ENCODE results near the gene HCN3.
"Not testable (repeated sequence)": the region's sequence is repeated elsewhere in the genome, so short reads cannot be mapped to it uniquely, and the experiment has no call there.

HCN3 gene

DNA sequence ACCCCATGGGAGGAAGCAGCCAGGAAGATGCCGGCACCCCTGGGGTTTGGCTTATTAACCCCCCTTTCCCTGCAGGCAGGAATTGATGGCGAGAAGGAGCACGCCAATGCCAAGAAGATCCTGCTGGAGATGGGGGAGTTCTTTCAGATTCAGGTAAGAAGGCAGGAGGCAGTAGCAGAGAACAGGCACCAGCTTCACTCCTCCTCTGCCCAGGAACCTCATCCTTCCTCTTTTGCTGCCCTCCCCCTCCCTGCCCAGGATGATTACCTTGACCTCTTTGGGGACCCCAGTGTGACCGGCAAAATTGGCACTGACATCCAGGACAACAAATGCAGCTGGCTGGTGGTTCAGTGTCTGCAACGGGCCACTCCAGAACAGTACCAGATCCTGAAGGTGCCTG is 42.3 kb downstream of the HCN3 start:
- no peak for DNase-seq

DNA sequence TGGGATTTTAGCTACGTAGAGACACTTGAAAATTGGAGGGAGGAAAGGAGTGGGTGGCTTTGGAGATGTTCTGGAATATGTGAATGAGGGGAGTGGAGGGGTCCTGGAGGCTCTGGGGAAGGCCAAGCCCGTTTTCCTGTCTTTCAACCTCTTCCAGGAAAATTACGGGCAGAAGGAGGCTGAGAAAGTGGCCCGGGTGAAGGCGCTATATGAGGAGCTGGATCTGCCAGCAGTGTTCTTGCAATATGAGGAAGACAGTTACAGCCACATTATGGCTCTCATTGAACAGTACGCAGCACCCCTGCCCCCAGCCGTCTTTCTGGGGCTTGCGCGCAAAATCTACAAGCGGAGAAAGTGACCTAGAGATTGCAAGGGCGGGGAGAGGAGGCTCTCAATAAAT is 43.0 kb downstream of the HCN3 start:
- DNase-seq = no peak

DNA sequence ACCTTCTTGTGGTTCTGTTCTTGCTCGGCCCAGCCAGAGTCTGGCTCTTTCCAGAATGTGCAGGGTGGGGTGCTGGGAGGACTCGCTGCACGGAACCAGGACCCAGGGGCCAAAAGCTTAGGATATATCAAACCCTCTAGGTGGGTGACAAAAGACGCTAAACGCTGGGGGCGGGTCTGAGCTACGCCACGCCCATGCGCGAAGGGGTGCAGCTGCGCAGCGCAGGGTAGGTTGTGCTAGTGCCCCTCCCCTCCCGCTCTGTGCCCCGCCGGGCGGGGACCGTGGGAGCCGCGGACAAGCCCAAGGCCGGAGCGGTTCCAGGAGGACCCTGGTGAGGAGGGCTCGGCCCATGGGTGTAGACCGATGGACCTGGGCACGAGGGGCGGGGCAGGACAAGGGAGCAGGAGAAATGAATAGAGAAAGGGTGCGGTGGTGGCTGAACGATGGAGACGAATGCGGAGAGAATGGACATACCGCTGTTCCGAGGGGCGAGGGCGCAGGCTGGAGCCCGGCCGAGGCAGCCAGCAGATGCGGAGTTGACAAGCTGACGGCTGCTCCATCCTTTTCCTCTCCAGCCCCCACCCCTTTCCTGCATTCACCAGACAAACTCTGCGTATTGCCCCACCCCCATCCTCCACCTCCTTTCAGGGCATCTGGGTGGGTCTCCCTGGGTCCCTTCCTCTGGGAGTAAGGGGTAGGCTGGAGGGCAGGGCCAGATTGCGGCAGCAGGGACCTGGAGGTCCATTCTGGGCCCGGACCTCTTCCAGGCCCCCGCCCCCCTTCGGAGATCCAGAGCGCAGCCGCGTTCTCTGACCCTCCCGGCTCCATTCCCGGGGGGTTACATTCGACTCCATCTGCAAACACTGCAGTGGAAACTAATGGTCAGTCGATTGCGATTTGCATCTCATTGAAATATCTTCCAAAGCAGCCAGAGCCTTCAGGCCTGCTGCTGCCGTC is 43.7 kb downstream of the HCN3 start, which contains the start of gene RUSC1:
Gene RUSC1 (plus strand): TSS at position 234 of the 957 bp plus-strand sequence. CDS start 880 bp downstream, outside the sequence.
- no peak for DNase-seq

DNA sequence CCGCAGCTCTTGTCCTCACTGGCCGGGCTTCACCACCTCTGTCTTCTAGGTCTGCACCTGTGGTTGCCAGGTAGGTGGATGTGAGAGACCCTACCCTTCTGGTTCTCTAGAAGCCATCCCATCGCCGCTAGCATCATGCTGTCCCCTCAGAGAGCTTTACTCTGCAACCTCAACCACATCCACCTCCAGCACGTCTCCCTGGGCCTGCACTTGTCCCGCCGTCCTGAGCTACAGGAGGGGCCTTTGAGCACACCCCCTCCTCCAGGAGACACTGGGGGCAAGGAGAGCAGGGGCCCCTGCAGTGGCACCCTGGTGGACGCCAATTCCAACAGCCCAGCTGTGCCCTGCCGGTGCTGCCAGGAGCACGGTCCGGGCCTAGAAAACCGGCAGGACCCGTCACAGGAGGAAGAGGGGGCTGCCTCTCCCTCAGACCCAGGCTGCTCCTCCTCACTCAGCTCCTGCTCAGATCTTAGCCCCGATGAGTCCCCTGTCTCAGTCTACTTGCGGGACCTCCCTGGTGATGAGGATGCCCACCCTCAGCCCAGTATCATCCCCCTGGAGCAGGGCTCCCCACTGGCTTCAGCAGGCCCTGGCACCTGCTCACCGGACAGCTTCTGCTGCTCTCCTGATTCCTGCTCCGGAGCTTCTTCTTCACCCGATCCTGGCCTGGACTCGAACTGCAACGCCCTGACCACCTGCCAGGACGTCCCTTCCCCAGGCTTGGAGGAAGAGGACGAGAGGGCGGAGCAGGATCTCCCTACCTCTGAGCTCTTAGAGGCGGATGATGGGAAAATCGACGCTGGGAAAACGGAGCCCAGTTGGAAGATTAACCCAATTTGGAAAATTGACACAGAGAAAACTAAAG is 44.6 kb downstream of the HCN3 start:
- no peak for DNase-seq

DNA sequence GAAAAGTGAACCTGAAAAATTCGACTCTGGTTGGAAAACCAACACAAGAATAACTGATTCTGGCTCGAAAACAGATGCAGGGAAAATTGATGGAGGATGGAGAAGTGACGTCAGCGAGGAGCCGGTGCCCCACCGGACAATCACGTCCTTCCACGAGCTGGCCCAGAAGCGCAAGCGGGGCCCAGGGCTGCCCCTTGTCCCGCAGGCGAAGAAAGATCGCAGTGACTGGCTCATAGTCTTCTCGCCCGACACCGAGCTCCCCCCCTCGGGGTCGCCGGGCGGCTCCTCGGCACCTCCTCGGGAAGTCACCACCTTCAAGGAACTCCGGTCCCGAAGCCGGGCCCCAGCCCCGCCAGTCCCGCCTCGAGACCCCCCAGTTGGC is 45.3 kb downstream of the HCN3 start:
- no peak for DNase-seq

DNA sequence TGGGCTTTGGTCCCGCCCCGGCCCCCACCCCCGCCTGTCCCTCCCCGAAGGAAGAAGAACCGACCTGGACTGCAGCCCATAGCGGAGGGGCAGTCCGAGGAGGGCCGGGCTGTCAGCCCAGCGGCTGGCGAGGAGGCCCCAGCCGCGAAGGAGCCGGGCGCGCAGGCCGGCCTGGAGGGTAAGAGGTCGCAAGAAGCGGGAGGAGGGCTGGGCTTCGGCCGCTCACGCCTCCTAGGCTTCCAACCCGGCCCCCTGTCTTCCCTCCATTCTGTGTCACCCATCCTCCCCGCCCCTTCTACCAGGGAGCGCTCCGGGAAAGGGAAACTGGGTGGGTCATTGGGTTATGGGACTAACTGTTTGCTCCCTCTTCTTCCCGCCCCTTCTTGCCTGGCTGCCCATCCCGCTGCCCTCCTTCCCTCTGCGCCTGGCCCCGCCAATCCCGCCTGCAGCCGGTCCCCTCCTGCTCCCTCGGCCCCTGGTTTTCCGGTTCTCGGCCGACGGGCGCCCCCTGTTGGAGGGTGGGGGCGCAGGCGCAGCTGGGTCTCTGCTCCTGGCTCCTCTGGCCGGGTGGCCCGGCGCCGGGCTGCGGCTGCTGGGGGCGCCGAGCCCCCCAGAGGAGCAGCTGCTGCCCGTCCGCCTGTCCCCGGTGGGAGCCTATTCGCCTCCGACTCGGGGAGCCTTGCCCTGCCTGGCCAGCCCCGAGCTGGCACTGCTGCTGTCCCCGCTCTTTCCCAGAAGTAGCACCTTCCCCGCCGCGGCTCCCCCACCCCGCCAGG is 45.9 kb downstream of the HCN3 start:
- DNase-seq = peak; percentile 90

DNA sequence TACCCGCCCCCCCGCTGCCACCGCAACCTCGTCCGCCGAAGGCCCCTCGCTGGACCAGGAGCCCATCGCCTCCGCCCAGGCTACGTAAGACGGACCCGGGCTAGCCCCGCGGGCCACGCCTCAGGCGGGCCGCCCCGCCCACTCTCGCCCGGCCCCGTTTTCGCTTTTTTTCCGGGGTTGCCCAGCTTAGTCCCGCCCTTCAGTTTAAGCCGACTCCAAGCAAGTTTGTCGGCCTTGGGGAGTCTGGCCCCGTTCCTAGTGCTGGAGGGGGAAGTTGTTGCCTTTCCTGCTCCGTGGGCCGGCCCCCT is 46.4 kb downstream of the HCN3 start:
- DNase-seq = peak; percentile 75

DNA sequence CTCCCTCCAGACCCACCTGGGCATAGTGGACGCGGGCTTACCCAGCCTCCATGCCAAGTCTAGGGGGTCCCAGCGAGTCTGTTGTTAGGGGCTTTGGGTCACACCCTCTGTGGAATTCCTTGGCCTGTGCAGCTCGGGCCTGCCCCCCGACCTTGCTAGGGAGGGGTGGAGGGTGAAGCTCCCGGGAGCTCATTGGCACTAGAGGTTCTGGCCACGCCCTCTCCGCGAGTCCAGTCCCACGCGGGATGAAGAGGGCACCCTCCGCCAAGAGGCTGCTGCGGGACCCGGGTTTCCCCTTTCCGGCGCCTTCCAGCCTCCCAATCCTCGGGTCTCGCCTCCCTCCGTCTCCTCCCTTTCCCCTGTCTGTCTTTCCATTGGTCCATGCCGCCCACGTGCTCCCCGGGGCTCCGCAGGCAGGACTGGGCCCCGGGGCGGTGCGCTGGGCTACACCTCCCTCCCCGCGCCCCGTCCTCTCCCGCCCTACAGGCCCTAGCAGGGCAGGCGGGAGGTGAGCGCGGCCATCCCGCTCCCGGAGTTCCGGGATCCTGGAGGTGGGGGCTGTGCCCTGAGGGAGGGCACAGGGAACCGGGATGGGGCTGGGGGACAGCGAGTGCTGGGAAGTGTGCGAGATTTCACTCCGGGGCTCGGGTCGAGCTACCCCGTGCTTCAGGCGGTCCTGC is 46.9 kb downstream of the HCN3 start:
- peak; percentile 96 for DNase-seq

DNA sequence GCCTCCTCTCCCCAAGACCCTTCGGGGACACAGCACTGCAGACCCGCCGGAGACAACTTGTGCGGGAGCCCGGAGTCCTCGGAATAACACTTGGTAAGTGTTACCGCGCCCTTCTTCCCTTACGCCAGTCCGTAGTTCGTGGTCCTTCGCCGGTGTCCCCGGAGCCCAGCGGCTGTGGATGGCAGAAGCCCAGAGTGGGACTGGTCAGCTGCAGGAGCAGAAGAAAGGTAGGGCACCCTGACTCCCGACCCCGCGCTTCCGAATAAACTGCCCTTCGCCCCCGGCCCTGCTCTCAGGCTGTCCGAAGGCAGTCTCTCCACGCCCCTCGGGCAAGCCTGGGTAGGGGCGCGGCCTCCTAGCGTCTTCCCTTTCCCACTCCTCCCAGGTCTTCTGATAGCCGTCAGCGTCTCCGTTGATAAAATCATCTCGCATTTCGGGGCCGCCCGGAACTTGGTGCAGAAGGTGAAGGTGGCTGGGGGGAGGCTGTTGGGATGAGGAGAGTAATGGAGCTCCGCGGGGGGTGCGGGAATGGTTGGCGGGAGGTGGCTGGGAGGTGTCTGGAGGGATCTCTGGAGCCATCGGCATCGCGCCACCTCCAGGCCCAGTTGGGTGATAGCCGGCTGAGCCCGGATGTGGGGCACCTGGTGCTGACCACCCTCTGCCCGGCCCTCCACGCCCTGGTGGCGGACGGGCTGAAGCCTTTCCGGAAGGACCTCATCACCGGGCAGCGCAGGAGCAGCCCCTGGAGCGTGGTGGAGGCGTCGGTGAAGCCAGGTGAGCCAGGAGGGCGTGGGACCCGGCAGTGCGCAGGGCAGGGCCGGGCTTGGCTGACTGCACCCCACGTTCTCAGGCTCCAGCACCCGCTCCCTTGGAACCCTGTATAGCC is 47.7 kb downstream of the HCN3 start:
- no peak for DNase-seq

DNA sequence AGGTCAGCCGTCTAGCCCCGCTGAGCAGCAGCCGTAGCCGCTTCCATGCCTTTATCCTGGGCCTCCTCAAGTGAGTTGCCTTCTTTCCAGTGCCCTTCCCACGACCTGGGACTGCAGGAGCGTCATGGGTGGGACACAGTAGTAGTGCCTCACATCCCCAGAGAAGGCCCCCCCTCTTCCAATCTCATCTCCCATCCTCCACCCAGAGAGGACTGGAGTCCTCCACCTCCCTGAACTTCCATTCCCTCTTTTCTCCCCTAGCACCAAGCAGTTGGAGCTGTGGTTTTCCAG is 48.3 kb downstream of the HCN3 start:
- DNase-seq = no peak

DNA sequence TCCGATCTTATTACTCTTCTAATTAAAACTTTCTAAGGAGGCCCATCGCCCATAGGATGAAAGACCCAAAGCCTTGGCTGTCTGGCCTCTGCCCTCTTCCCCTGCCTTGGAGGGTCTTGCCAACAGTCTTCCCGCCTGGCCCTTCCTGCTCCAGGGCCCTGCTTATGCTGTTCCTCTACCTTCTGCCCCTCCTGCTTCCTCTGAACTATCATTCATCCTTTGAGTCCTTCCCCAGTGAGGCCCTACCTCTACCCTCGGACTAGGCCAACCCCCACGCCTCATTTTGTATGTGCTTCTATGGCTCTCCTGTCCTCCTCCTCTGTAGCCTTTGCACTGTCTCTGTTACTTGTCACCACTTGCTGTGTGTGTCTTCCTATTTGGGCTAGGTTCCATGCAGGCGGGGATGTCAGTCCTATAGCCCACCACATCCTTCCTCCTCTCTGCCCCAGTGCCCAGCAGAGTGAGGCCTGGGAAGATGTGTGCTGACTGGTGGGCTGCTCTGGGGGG is 48.8 kb downstream of the HCN3 start:
- DNase-seq = no peak

DNA sequence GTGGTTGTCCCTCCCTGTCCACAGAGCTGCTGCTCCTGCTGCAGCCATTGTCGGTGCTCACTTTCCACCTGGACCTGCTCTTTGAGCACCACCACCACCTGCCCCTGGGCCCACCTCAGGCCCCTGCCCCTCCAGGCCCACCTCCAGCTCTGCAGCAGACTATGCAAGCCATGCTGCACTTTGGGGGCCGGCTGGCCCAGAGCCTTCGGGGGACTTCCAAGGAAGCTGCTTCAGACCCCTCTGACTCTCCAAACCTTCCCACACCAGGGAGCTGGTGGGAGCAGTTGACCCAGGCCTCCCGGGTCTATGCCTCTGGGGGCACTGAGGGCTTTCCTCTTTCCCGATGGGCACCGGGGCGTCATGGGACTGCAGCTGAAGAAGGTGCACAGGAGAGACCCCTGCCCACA is 49.4 kb downstream of the HCN3 start:
- no peak for DNase-seq

DNA sequence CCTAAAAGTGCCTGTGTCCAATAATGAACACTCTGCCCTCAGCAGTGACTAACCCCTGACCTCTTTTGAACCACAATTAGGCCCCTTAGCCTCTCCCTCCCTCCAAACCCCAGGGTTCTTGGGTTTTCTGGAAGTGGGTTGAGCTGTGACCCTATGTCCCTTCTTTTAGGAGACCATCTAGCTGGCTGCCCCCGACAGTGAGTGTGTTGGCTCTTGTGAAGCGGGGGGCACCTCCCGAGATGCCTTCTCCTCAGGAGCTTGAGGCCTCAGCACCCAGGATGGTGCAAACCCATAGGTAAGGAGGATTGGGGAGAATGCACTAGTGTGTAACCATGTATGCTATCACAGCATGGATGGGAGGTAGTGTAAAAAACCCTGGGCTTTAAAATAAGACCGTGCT is 50.7 kb downstream of the HCN3 start:
- DNase-seq = no peak

DNA sequence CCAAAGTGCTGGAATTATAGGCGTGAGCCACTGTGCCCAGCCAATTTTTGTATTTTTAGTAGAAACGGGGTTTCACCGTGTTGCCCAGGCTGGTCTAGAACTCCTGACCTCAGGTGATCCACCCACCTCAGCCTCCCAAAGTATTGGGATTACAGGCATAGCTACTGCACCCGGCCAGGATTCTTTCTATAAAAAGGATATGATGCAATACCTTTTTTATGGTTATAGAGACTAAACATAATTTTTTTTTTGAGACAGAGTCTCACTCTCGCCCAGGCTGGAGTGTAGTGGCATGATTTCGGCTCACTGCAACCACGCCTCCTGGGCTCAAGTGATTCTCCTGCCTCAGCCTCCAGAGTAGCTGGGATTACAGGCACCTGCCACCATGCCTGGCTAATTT is 51.6 kb downstream of the HCN3 start:
- not testable (repeated sequence) for DNase-seq

DNA sequence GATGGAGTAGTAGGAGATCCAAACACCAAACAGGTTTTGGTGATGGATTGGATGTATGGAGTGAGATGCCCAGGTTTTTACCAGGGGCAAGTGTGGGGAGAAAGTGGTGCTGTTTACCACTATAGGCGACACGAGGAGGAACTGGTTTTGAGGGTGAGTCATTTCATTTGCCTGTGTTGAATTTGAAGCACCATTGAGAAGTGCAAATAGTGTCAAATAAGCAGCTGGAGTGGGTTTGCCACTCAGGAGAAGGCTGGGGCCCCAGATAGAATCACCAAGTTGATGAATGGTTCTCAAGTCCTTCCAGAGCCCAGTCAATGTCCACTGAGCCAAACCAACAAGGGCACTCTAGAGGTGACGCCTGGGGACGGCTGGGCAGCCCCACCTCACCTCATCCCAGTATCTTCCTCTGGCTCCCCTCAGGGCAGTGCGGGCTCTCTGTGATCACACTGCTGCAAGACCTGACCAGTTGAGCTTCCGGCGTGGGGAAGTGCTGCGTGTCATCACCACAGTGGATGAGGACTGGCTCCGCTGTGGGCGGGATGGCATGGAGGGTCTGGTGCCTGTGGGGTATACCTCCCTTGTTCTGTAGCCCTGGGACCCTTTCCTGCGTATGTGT is 52.8 kb downstream of the HCN3 start:
- DNase-seq = no peak

DNA sequence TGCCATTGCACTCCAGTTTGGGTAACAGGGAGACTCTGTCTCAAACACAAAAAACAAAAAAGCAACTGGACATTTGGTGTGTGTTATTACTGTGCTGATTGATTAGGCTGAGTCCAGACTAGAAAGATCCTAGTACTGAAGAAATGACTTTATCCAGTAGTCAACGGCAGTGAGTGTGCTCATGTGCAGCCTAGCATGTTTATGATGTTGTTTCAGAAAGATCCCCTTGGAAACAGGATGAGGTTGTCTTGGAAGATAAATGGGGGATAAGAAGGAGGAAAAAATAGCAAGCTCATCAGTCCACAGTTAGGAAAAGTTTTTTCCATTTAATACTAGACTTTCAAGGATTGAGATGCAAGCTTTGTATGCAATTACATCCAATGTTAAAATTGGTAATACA is 57.7 kb downstream of the HCN3 start:
- no peak for DNase-seq
